NCI-H748 (cell line): ENCODE data around the gene RSPO1.

Experiments
- DNase-seq: peaks from one replicate; lab custom pipeline; 2025; ENCODE audit not compliant: unreplicated experiment; lab: John Stamatoyannopoulos, UW

Gene RSPO1

DNA sequence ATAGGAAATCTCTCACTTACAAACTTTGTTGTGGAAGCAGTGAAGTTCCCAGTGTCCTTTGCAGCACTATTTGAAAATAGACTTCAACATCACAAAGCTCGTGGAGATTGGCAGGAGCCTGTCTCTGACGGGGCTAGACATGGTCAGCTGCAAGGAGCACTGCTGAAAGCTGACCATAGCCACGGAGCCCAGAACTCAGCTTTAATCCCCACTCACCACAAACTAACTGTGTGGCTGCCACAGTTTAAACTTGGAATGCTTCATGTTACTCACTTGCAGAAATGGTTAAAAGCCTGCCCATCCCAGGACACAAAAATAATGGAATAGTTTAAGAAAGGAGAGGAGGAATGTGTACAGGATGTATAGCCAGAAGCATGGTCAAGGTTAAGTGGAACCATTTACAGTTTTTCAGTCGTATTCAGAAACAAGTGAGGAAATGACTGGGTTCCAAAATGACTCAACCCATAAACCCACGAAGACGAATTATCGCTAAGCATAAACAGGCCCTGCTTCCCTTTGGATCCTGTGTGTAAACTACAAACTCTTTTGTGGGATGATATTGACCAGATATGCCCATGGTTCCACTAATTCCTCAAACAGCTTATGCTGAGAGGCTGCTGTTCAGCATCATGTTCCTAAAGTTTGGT, 59.7 kb downstream of the RSPO1 start:
- no peak for DNase-seq

DNA sequence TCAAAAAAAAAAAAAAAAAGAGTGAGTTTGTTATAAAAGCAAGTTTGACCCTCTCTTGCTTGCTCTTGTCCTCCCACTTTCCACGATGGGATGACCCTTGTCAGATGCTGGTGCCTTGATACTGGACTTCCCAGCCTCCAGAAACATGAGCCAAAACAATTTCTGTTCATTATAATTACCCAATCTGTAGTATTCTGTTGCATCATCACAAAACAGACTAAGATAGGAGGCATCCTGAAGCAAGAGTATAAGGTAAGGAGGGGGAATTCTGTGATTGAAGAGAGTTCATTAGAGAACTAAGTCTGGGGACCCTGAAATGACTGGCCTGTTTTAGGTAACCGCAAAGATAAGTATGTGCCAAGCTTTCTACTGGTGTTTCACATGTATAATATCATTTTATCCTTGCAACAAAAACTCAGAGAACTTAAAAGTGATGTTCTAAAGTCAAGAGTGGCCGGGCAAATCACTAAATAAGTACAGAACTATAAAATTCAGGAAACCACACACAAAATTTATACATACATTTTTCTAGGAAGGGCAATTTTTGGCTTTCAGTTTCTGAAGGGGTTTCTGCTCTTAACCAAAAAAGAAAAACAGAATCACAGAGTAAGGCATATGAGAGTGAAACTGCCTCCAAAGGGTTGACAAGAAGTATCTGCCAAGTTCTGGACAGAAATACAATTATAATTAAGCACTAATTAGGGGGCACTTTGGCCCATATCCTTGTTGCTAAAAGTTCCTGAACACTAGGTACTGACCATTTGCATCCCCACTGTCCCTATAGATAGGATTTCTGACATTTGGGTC, 64.0 kb downstream of the RSPO1 start:
- DNase-seq, result no peak

DNA sequence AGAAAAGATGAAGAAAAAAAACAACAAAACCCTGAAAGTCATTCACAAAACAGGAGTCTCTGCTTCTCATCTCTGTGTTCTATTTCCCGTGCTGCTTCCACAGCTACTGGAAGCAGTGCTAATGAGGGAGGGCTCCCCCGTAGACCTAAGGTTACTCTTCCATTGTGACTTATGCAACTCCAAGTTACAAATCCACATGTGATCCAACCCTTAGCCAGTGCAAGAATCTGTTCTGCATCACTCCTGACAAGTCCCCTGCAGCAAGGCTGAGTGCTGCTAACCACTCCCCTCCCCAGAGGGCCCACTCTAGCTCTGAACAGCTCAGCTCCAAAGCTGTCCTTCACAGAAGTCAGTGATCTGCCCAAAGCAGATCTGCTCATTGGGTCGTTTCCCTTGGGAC, 67.7 kb downstream of the RSPO1 start:
- DNase-seq, result no peak

DNA sequence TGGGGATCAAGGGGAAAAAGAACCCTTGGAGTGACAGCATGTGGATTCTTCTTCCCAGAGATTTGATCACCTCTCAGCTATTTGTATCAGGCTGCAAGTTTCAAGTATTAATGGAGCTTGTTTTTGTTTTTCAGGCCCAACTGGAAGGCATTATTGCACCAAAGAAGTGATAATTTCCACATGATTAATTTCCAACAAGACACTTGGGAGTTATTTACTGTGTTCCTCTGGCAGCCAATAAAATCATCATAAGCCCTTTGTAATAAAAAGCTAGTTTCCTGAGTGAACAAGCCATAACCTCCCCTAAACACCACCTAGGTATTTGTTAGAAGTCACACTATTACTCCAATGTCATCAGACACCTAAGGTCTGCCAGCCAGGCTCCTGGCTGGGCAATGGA, 69.8 kb downstream of the RSPO1 start:
- DNase-seq, result no peak

DNA sequence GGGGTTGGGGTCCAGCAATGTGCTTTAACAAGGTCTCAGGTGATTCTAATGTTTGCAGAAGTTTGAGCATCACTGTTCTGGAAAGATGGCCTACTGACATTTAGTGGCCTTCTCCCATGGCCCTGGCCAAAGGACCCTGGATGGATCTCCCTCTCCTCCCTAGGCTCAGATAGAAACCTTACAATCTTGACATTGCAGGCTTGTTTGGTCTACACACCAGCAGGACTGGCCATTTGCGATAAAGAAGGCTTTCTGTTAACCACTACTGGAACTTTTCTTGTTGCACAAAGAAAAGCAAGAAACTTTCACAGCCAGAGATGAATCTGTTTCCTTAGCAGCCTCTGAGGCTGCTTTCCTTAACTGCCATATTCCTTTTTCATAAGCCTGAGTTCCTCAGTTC, 71.7 kb downstream of the RSPO1 start:
- DNase-seq, result no peak
